Measurements from ENCODE around the gene CBR3.
"Not testable (repeated sequence)": the region's sequence is repeated elsewhere in the genome, so short reads cannot be mapped to it uniquely, and the experiment has no call there.

CBR3 gene

GRCh38 chr21:36120304-36120888, 14.5 kb upstream of the CBR3 start:
- DNase-seq, result no peak

DNA sequence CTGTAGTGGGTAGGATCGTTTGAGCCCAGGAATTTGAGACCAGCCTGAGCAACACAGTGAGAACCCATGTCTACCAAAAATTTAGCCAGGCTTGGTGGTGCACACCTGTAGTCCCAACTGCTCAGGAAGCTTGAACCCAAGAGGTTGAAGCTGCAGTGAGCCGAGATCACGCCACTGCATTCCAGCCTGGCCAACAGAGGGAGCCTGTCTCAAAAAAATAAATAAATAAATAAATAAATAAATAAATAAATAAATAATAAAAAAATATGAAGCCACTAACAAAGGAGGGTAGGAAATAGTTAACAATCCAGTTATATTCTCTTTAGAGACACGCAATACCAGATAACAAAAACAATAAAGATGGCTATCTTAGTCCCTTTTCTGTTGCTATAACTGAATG, 11.9 kb upstream of the CBR3 start:
- no peak for DNase-seq

DNA sequence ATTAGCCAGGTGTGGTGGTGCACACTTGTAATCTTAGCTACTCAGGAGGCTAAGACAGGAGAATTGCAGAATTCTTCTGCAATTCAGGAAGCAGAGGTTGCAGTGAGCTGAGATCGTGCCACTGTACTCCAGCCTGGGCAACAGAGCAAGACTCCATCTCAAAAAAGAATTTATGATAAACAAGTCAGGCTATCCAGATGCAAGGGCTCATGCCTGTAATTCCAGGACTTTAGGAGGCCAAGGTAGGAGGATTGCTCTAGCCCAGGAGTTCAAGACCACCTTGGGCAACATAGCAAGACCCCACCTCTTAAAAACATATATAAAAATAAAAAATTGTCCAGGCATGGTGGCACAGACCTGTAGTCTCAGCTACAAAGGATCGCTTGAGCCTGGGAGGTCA, 10.5 kb upstream of the CBR3 start:
- DNase-seq, result no peak

DNA sequence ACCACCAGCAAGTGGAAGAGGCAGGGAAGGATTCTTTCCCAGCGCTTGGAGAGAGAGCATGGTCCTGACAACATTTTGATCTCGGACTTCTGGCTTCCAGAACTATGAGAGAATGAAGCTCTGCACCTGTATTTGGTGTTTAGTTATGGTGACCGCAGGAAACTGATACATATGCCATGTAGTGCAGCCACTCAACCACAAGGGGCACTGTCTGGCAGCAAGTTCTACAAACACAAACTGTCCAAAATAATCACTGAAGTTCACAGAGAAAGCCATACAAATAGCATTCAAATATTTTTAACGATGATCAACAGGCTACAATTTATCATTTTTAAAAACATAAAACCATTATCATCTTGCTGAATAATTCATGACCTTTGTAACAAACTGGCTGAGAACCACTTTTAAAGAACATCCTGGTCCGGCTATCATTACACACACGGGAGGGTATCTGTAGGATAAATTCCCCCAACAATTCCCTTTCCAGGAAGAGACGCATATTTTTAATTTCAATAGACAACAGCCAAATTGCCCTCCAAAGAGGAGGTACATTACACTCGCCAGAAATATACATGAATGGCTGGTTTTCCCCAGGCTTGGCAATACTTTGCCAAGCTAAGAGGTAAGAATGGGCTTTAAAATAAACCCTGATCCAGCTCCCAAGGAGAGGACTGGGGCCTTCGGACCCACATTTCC, 9.2 kb upstream of the CBR3 start:
- DNase-seq, result peak; percentile 69

DNA sequence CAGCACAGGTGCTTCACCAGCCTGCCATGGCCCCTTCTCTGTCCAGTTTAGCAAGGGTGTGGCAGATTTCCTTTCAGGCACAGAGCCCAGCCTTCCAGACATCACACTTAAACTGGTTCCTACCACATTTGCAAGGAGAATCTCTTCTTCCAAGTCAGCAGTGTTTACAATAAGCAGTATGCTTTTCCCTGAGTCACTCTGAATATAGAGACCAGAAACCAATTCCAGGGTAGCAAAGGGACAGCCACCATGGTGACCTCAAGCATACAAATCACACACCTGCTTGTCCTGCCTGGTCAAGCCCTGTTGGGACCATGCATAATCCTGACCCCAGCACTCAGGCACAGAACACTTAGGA, 8.7 kb upstream of the CBR3 start:
- DNase-seq, result no peak

GRCh38 chr21:36126621-36127110, 8.2 kb upstream of the CBR3 start:
- no peak for DNase-seq

DNA sequence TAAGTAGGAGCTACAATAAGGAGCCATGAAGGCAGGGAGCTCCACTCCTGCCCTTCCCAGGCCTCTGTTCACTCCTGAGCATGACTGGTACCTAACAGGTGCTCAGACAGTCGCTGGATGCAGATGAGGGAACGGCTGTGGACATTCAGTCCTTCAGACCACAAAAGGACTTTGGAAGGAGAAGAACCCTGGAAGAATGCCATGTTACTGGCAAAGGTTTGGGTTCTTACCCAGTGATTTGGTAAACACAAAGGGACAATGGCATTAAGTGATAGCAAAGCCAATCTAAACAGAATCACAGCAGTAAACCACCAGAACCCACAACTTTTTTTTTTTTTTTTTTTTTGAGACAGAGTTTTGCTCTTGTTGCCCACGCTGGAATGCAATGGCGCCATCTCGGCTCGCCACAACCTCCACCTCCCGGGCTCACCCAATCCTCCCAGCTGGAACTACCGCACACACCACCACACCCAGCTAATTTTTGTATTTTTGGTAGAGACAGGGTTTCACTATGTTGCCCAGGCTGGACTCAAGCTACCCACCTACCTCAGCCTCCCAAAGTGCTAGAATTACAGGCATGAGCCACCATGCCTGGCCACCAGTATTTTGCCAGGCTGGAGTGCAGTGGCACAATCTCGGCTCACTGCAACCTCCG, 7.5 kb upstream of the CBR3 start:
- no peak for DNase-seq

DNA sequence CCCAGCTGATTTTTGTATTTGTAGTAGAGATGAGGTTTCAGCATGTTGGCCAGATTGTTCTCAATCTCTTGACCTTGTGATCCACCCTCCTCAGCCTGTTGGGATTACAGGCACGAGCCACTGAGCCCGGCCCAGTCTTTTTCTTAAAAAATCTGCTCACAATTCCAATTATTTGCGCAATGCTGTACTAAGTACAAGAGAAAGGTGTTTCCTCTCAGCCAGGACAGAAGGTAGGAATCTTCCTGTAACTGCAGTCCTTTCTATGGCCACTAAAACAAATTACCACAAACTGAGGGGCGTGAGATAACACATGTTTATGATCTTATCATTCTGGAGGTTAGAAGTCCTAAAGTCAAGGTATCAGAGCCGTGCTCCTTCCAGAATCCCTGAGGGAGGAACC, 6.9 kb upstream of the CBR3 start:
- DNase-seq, result no peak

DNA sequence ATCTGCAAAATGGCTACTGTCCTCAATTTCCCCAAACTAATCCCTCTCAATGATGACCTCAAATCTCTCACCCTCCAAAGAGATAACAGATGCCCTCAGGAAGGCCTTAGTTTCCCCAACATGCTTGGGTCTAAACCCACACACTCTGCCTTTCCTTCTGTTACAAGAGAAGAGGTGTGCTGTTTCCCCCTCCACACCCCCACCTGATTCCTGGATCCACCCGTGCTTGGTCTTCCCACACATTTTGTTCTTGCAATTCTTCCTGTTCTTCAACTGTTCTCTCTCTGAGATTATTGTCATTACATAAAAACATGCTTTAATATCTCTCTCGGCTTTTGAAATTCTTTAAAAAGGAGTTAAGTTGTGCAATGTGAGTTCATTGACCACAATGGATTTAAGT, 5.7 kb upstream of the CBR3 start:
- DNase-seq, result no peak

DNA sequence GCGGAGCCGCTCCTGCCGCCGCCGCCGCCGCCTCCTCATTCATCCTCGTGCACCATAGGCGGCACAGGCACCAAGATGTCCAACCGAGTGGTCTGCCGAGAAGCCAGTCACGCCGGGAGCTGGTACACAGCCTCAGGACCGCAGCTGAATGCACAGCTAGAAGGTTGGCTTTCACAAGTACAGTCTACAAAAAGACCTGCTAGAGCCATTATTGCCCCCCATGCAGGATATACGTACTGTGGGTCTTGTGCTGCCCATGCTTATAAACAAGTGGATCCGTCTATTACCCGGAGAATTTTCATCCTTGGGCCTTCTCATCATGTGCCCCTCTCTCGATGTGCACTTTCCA, 4.5 kb upstream of the CBR3 start:
- DNase-seq, result not testable (repeated sequence)

DNA sequence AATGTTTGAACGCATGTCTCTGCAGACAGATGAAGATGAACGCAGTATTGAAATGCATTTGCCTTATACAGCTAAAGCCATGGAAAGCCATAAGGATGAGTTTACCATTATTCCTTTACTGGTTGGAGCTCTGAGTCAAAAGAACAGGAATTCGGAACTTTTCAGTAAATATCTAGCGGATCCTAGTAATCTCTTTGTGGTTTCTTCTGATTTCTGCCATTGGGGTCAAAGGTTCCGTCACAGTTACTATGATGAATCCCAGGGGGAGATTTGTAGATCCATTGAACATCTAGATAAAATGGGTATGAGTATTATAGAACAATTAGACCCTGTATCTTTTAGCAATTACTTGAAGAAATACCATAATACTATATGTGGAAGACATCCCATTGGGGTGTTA, 4.0 kb upstream of the CBR3 start:
- DNase-seq, result not testable (repeated sequence)

DNA sequence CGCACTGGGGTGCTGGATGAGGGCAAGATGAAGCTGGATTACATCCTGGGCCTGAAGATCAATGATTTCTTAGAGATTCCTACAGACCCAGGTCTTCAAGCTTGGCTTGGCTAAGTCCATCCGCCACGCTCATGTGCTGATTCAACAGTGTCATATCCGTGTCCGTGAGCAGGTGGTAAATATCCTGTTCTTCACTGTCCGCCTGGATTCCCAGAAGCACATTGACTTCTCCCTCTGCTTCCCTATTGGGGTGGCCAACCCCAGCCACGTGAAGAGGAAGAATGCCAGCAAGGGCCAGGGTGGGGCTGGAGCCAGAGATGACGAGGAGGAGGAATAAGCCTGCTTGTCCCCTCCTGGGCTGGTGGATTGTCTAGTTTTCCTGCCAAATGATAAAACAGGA, 2.2 kb upstream of the CBR3 start:
- no peak for DNase-seq

GRCh38 chr21:36135391-36136102, 668 bp downstream of the CBR3 start:
- DNase-seq, result peak; percentile 81

- DNase-seq, result not testable (repeated sequence)
Observed at GRCh38 chr21:36139791-36140190, 4.9 kb downstream of the CBR3 start.

- peak; percentile 91 for DNase-seq
Observed at GRCh38 chr21:36141513-36141925, 6.6 kb downstream of the CBR3 start.

- DNase-seq, result not testable (repeated sequence)
Observed at GRCh38 chr21:36144233-36144632, 9.4 kb downstream of the CBR3 start.

GRCh38 chr21:36145259-36145658, 10.4 kb downstream of the CBR3 start:
- no peak for DNase-seq

- no peak for DNase-seq
Observed at GRCh38 chr21:36147911-36148310, 13.0 kb downstream of the CBR3 start.

- no peak for DNase-seq
Observed at GRCh38 chr21:36148886-36149285, 14.0 kb downstream of the CBR3 start.

GRCh38 chr21:36149788-36150711, 15.2 kb downstream of the CBR3 start:
- no peak for DNase-seq

DNA sequence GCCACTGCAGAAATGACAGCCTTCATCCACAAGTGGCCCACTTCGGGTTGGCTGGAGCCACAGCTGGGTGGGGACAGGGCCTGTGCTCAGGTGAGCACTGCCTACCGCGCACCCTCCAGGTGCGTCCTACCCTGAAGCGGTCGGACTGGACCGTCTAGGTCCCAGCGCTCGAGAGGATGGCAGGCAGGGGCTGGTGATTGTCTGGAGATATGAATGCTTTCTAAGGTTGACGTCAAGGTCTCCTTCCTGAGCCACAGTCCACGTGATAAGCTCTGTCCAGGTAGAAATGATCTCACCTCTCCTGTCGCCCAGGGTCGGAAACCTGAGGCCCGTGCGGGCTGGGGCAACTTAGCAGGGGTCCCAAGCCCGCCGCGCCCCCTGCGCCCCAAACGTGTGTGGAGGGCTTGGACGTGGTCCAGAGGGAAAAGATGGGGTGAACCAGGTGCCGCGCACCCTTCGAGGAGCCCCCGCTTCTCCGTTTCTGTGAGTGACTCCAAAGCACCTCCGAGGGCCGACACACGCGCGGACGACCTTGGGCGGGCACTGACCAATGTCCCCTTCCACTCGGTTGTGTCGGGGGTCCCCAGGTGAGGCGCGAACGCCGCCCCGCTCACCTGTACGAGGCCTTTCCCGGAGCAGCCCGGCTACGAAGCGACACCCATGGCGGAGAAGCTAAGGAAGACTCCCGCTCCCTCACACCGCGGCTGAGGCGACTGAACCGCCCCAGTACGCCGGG, 20.9 kb downstream of the CBR3 start:
- DNase-seq, result no peak

GRCh38 chr21:36156339-36156814, 21.5 kb downstream of the CBR3 start:
- DNase-seq, result peak; percentile 100
